H1 (cell line): Measurements from ENCODE around the gene LEMD2.

Source experiments
- CTCF ChIP-seq, 3 experiments: IDR thresholded peaks; 1 replicate in 2 of 3; 2 replicates in 1 of 3; pipeline versions ENCODE4 v1.5.1 to v1.6.1; 2011; ENCODE audit warnings: low read length in 3 of 3, mild to moderate bottlenecking in 3 of 3, inconsistent platforms in 2 of 3, low read depth in 1 of 3, moderate library complexity in 1 of 3; ENCODE audit not compliant: insufficient read depth in 1 of 3; ENCODE audit errors: control extremely low read depth in 1 of 3
- EGR1 ChIP-seq: IDR thresholded peaks from 2 replicates; pipeline ENCODE4 v1.6.1; 2011; ENCODE audit warnings: low read depth, low read length, borderline replicate concordance
- POLR2AphosphoS5 ChIP-seq: IDR thresholded peaks from 2 replicates; pipeline ENCODE4 v1.6.1; 2011; ENCODE audit warnings: low read depth, low read length
- SP2 ChIP-seq: IDR thresholded peaks from 2 replicates; pipeline ENCODE4 v1.6.1; 2012; ENCODE audit warnings: mild to moderate bottlenecking, low read length, inconsistent platforms
- SRF ChIP-seq: IDR thresholded peaks from 2 replicates; pipeline ENCODE4 v1.6.1; 2011; ENCODE audit warnings: mild to moderate bottlenecking, low read depth, low read length, moderate library complexity

GRCh38 chr6:33791620-33792019, 2.7 kb upstream of the LEMD2 start:
- TF ChIP-seq CTCF (IDR thresholded peaks at IDR 0.05; ENCODE audit: control extremely low read depth in 1 of 3, insufficient read depth in 1 of 3, low read depth in 1 of 3, low read length in 3 of 3) (no peak), POLR2AphosphoS5 (no peak), SRF (no peak), EGR1 (no peak), SP2 (no peak)
